Measurements from ENCODE around the gene GABBR2.

The GABBR2 gene

DNA sequence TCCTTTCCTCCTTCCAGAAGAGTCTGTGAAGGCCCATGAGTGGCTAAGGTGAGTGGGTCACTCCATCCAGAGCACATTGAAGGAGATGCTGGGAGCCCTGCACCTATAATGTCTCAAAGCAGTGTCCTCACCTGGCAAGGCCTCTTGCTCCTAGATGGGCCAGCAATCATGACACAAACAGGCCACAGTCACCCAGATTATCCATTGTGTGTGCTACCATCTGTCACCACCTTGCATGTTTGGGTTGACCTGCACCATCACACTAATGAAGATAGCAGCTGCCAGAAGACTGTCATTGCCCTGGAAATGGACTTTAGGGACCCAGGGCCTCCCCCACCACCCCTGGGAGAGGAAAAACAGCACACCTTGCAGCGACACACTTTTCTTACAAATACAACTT lies 69.6 kb downstream of the GABBR2 start:
- no peak for TF ChIP-seq RAD21 (IDR thresholded peaks at IDR 0.05; ENCODE audit: low read depth)
- TF ChIP-seq, protein P1, sequence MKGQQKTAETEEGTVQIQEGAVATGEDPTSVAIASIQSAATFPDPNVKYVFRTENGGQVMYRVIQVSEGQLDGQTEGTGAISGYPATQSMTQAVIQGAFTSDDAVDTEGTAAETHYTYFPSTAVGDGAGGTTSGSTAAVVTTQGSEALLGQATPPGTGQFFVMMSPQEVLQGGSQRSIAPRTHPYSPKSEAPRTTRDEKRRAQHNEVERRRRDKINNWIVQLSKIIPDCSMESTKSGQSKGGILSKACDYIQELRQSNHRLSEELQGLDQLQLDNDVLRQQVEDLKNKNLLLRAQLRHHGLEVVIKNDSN (IDR thresholded peaks at IDR 0.05), result no peak
- no peak for TF ChIP-seq YY1 (IDR thresholded peaks at IDR 0.05; ENCODE audit: low read depth)
- TF ChIP-seq EP300 (IDR thresholded peaks at IDR 0.05; ENCODE audit: borderline replicate concordance), result no peak
- no peak for TF ChIP-seq CEBPB (IDR thresholded peaks at IDR 0.05)
- no peak for TF ChIP-seq NFIC (IDR thresholded peaks at IDR 0.05)
- TF ChIP-seq EGR1 (IDR thresholded peaks at IDR 0.05), result no peak
- no peak for TF ChIP-seq TEAD4 (IDR thresholded peaks at IDR 0.05)
- TF ChIP-seq TAF1 (IDR thresholded peaks at IDR 0.05; ENCODE audit: low read depth), result no peak
- TF ChIP-seq FOXM1 (IDR thresholded peaks at IDR 0.05; ENCODE audit: borderline replicate concordance, low read depth), result no peak
- TF ChIP-seq, protein P2, sequence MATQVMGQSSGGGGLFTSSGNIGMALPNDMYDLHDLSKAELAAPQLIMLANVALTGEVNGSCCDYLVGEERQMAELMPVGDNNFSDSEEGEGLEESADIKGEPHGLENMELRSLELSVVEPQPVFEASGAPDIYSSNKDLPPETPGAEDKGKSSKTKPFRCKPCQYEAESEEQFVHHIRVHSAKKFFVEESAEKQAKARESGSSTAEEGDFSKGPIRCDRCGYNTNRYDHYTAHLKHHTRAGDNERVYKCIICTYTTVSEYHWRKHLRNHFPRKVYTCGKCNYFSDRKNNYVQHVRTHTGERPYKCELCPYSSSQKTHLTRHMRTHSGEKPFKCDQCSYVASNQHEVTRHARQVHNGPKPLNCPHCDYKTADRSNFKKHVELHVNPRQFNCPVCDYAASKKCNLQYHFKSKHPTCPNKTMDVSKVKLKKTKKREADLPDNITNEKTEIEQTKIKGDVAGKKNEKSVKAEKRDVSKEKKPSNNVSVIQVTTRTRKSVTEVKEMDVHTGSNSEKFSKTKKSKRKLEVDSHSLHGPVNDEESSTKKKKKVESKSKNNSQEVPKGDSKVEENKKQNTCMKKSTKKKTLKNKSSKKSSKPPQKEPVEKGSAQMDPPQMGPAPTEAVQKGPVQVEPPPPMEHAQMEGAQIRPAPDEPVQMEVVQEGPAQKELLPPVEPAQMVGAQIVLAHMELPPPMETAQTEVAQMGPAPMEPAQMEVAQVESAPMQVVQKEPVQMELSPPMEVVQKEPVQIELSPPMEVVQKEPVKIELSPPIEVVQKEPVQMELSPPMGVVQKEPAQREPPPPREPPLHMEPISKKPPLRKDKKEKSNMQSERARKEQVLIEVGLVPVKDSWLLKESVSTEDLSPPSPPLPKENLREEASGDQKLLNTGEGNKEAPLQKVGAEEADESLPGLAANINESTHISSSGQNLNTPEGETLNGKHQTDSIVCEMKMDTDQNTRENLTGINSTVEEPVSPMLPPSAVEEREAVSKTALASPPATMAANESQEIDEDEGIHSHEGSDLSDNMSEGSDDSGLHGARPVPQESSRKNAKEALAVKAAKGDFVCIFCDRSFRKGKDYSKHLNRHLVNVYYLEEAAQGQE (IDR thresholded peaks at IDR 0.05; ENCODE audit: low read depth), result no peak
- TF ChIP-seq CREB1 (IDR thresholded peaks at IDR 0.05; ENCODE audit: low read depth), result no peak
- no peak for TF ChIP-seq TCF12 (IDR thresholded peaks at IDR 0.05; ENCODE audit: low read depth)
- TF ChIP-seq, protein P3, sequence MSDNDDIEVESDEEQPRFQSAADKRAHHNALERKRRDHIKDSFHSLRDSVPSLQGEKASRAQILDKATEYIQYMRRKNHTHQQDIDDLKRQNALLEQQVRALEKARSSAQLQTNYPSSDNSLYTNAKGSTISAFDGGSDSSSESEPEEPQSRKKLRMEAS (IDR thresholded peaks at IDR 0.05), result no peak
- no peak for TF ChIP-seq ZBTB7A (IDR thresholded peaks at IDR 0.05; ENCODE audit: low read depth)

DNA sequence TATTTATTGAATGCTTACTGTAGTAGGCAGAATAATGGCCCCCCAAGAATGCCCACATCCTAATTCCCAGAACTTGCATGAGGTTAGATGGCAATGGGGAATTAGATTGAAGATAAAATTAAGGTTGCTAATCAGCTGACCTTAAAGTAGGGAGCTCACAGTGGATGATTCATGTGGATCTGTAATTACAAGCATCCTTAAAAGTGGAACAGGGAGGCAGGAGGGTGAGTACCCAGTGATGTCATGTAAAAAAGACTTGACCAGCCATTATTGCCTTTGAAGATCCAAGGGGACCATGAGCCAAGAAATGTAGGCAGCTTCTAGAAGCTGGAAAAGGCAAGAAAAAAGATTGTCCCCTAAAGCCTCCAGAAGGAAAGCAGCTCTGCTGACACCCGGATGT lies 71.4 kb downstream of the GABBR2 start:
- no peak for TF ChIP-seq FOXM1 (IDR thresholded peaks at IDR 0.05; ENCODE audit: borderline replicate concordance, low read depth)
- TF ChIP-seq, protein P2 (IDR thresholded peaks at IDR 0.05; ENCODE audit: low read depth), result no peak
- no peak for TF ChIP-seq YY1 (IDR thresholded peaks at IDR 0.05; ENCODE audit: low read depth)
- TF ChIP-seq EGR1 (IDR thresholded peaks at IDR 0.05), result no peak
- TF ChIP-seq, protein P1 (IDR thresholded peaks at IDR 0.05), result no peak
- no peak for TF ChIP-seq TAF1 (IDR thresholded peaks at IDR 0.05; ENCODE audit: low read depth)
- no peak for TF ChIP-seq NFIC (IDR thresholded peaks at IDR 0.05)
- no peak for TF ChIP-seq RAD21 (IDR thresholded peaks at IDR 0.05; ENCODE audit: low read depth)
- no peak for TF ChIP-seq TEAD4 (IDR thresholded peaks at IDR 0.05)
- TF ChIP-seq TCF12 (IDR thresholded peaks at IDR 0.05; ENCODE audit: low read depth), result no peak
- TF ChIP-seq ZBTB7A (IDR thresholded peaks at IDR 0.05; ENCODE audit: low read depth), result no peak
- TF ChIP-seq, protein P3 (IDR thresholded peaks at IDR 0.05), result no peak
- TF ChIP-seq CREB1 (IDR thresholded peaks at IDR 0.05; ENCODE audit: low read depth), result no peak
- TF ChIP-seq CEBPB (IDR thresholded peaks at IDR 0.05), result no peak
- TF ChIP-seq EP300 (IDR thresholded peaks at IDR 0.05; ENCODE audit: borderline replicate concordance), result no peak

DNA sequence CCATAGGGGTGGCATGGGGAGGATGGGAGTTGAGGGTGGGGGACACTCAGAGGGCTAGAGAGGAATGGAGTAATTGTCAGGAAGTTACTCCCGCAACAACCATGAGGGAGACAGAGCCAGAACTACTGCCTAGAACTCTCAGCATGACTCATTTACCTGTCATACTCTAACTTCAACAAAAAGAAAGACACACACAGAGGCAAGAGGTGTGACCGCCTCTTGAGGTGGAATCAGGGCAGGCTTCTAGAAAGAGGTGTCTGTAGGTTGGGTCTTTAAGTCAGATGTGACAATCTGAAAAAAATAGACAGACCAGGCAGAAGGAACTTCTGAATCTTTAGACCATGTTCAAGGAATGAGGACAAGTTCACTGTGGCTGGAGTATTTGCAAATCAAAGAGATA lies 73.4 kb downstream of the GABBR2 start:
- no peak for TF ChIP-seq NFIC (IDR thresholded peaks at IDR 0.05)
- no peak for TF ChIP-seq YY1 (IDR thresholded peaks at IDR 0.05; ENCODE audit: low read depth)
- no peak for TF ChIP-seq TEAD4 (IDR thresholded peaks at IDR 0.05)
- TF ChIP-seq TAF1 (IDR thresholded peaks at IDR 0.05; ENCODE audit: low read depth), result no peak

DNA sequence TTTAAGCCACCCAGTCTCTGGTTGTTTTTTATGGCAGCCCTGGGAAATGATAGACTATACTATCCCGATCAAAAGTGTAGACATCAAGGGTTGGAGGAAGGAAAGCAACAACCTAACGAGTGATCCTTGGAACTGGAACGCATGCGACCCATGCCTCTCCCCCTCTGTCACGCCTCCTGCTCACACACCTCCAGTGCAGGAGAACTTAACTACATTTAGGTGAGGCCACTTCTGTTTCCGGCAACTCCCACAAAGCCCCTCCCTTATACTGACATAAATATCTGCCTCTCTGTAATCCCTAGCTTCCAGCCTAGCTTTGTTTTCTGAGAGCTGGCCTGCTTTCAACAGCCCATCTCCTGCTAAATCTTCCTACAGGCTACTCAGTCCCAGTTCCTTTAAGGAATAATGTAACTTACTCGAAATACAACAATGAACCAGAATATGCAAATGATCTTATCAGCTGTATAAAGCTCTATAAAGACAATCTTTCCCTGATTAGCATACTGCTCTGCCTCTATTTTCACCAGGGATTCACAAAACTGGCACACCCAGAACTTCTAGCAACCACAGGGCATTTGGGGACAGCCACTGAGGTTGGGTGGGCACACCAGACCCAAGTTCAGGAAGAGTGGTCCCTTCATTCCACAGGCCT lies 73.9 kb downstream of the GABBR2 start:
- TF ChIP-seq YY1 (IDR thresholded peaks at IDR 0.05; ENCODE audit: low read depth) (no peak), EGR1 (IDR thresholded peaks at IDR 0.05) (no peak)

DNA sequence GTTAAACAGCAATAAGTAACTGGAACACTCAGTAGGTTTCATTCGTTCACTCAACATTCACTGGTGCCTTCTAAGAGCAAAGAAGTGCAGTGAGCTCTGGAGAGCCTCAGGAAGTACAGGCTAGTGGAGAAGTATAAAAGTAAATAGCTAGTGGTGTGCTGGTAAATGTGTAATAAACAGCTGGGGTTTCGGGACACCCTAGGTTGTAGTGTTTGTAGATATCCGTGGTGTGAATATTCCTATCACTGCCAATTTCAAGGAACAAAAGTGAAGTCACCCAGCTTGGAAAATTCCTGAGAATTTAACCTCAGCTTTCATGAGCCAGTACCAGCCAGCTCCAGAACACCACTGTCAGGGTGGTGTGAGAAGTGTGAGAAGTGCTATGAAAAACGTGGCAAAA lies 75.9 kb downstream of the GABBR2 start:
- TF ChIP-seq NFIC (IDR thresholded peaks at IDR 0.05) (no peak), CREB1 (IDR thresholded peaks at IDR 0.05; ENCODE audit: low read depth) (no peak), ZBTB7A (IDR thresholded peaks at IDR 0.05; ENCODE audit: low read depth) (no peak), CEBPB (IDR thresholded peaks at IDR 0.05) (no peak), TEAD4 (IDR thresholded peaks at IDR 0.05) (no peak), EP300 (IDR thresholded peaks at IDR 0.05; ENCODE audit: borderline replicate concordance) (no peak), TAF1 (IDR thresholded peaks at IDR 0.05; ENCODE audit: low read depth) (no peak), EGR1 (IDR thresholded peaks at IDR 0.05) (no peak), YY1 (IDR thresholded peaks at IDR 0.05; ENCODE audit: low read depth) (no peak)
- TF ChIP-seq, protein P2 (IDR thresholded peaks at IDR 0.05; ENCODE audit: low read depth), result no peak
- TF ChIP-seq, protein P1 (IDR thresholded peaks at IDR 0.05), result no peak
